B cell (primary cell): ENCODE measurements around the gene LTB4R. TPM values are rescaled to one million over a fixed set of nuclear protein-coding genes. Genes with fewer than 3 reads are reported as not detected.

Experiments
- ATAC-seq: fragments of 200-7000 bp; cut with Tn5 transposase; one replicate; pipeline ENCODE4 v1.10.0; 2021; ENCODE audit warnings: low read depth, mild to moderate bottlenecking, moderate number of reproducible peaks, moderate library complexity
- CTCF ChIA-PET: fragments of 350-600 bp; sonication (Branson Sonifier 250); formaldehyde crosslinking; loops from one replicate; lab custom pipeline; 2021; ENCODE audit warnings: antibody characterized with exemption, inconsistent platforms; lab: Charles Lee
- POLR2A ChIA-PET: fragments of 350-600 bp; sonication (Branson Sonifier 250); formaldehyde crosslinking; loops from one replicate; lab custom pipeline; 2021; ENCODE audit warnings: antibody characterized with exemption; lab: Charles Lee
- DNase-seq: peaks from one replicate; pipeline ENCODE4 v3.0.0; 2013
- H2AFZ ChIP-seq: 2 replicates; pipeline ENCODE4 v1.6.1; 2012; ENCODE audit warnings: mild to moderate bottlenecking, low read depth, low read length; ENCODE audit not compliant: insufficient read depth, poor library complexity, severe bottlenecking
- H3K27ac ChIP-seq, 2 donors: 1 replicate in 1 of 2; 2 replicates in 1 of 2; pipeline ENCODE4 v1.5.1; 2012 to 2013; ENCODE audit warnings: low read length in 2 of 2, mild to moderate bottlenecking in 2 of 2, moderate library complexity in 1 of 2
- H3K27me3 ChIP-seq, 4 experiments: fragments of 200-600 bp in 1 of 4; sonication (generic) in 1 of 4; replicated peaks in 1 of 4; 1 replicate in 2 of 4; 2 replicates in 2 of 4; pipeline versions ENCODE4 v1.6.1 to v1.7.0; 2013 to 2016; ENCODE audit warnings: low read length in 3 of 4, mild to moderate bottlenecking in 2 of 4, mixed read lengths in 1 of 4, moderate library complexity in 1 of 4; ENCODE audit not compliant: insufficient read depth in 4 of 4, control insufficient read depth in 3 of 4; ENCODE audit errors: control extremely low read depth in 1 of 4
- H3K36me3 ChIP-seq, 2 experiments: replicated peaks in 1 of 2; 1 replicate in 1 of 2; 2 replicates in 1 of 2; pipeline versions ENCODE4 v1.6.1 to v1.7.1; 2013; ENCODE audit warnings: low read length in 1 of 2; ENCODE audit not compliant: insufficient read depth in 2 of 2, control insufficient read depth in 1 of 2; ENCODE audit errors: control extremely low read depth in 1 of 2, extremely low read depth in 1 of 2
- H3K4me1 ChIP-seq, 2 donors: fragments of 200-600 bp in 1 of 2; sonication (generic) in 1 of 2; 1 replicate in 1 of 2; 2 replicates in 1 of 2; pipeline versions ENCODE4 v1.5.1 to v1.6.1; 2013 to 2017; ENCODE audit warnings: low read length in 2 of 2; ENCODE audit not compliant: control insufficient read depth in 2 of 2, insufficient read depth in 2 of 2
- H3K4me2 ChIP-seq: replicated peaks from 2 replicates; pipeline ENCODE3; 2012; ENCODE audit warnings: mild to moderate bottlenecking, low read depth, low read length; ENCODE audit not compliant: poor library complexity, severe bottlenecking
- H3K4me3 ChIP-seq, 5 experiments: fragments of 200-600 bp in 1 of 5; sonication (generic) in 1 of 5; 1 replicate in 3 of 5; 2 replicates in 2 of 5; pipeline versions ENCODE4 v1.5.1 to v1.7.0; 2011 to 2016; ENCODE audit warnings: low read length in 4 of 5, mild to moderate bottlenecking in 4 of 5, low read depth in 2 of 5, control low read depth in 1 of 5, moderate library complexity in 1 of 5; ENCODE audit not compliant: insufficient read depth in 1 of 5; ENCODE audit errors: control extremely low read depth in 1 of 5, extremely low read depth in 1 of 5
- H3K79me2 ChIP-seq: fragments of 200-600 bp; sonication (generic); one replicate; pipeline ENCODE4 v1.6.0; 2016; ENCODE audit warnings: low read length; ENCODE audit not compliant: control insufficient read depth, insufficient read depth
- H3K9ac ChIP-seq: fragments of 200-600 bp; sonication (generic); 2 replicates; pipeline ENCODE4 v1.6.1; 2017; ENCODE audit warnings: mild to moderate bottlenecking, low read length, moderate library complexity
- H3K9me3 ChIP-seq, 3 donors: one replicate each; pipeline versions ENCODE4 v1.6.1 to v1.7.1; 2013; ENCODE audit warnings: low read length in 2 of 3; ENCODE audit not compliant: control insufficient read depth in 2 of 3, insufficient read depth in 1 of 3; ENCODE audit errors: control extremely low read depth in 1 of 3
- H4K20me1 ChIP-seq: 2 replicates; pipeline ENCODE4 v1.6.0; 2012; ENCODE audit warnings: mild to moderate bottlenecking, low read length; ENCODE audit not compliant: insufficient read depth, control insufficient read depth, poor library complexity, severe bottlenecking
- H3K27ac Mint-ChIP-seq: one replicate; pipeline ENCODE4 v1.8.0; 2021; ENCODE audit warnings: mixed read lengths
- H3K27me3 Mint-ChIP-seq: one replicate; pipeline ENCODE4 v1.8.0; 2021; ENCODE audit warnings: mixed read lengths
- H3K4me1 Mint-ChIP-seq: one replicate; pipeline ENCODE4 v1.8.0; 2021; ENCODE audit warnings: mixed read lengths
- H3K4me3 Mint-ChIP-seq: one replicate; pipeline ENCODE4 v1.8.0; 2021; ENCODE audit warnings: mixed read lengths
- H3K9me3 Mint-ChIP-seq: one replicate; pipeline ENCODE4 v1.8.0; 2022; ENCODE audit warnings: mixed read lengths; ENCODE audit not compliant: insufficient read depth
- CTCF ChIP-seq: fragments of 200-600 bp; IDR thresholded peaks from one replicate; pipeline ENCODE4 v1.8.0; 2022; ENCODE audit warnings: antibody characterized with exemption, mild to moderate bottlenecking
- EZH2 ChIP-seq: IDR thresholded peaks from 2 replicates; pipeline ENCODE4 v1.6.1; 2012; ENCODE audit warnings: borderline replicate concordance, low read depth, mild to moderate bottlenecking, moderate library complexity, low read length; ENCODE audit not compliant: insufficient read depth, poor library complexity, severe bottlenecking
- WGBS: methylation state at CpG from one replicate; pipeline ENCODE4 v1.1.5; 2013; ENCODE audit warnings: missing lambda C conversion rate; ENCODE audit not compliant: insufficient coverage; 5-methylcytosine and 5-hydroxymethylcytosine counted together
- intact Hi-C: fragments of 100-400 bp; cut with micrococcal nuclease; formaldehyde crosslinking; loops from one replicate; pipeline ENCODE4 v1.10.0; 2022
- polyA plus RNA-seq: library from polyadenylated mRNA; depleted of rRNA; stranded (reverse); fragments of >200 nt; gene quantifications from 2 replicates; pipeline ENCODE4 v1.2.3, GENCODE V29; 2012
- total RNA-seq, 2 donors: library from RNA; stranded (reverse); fragments of 120-200 nt in 1 of 2; gene quantifications; 1 replicate in 1 of 2; 2 replicates in 1 of 2; pipeline versions ENCODE4 v1.2.3 to v1.2.4, GENCODE V29; 2013 to 2022

LTB4R gene
- total and polyA plus RNA-seq, 2 donors (not counting 1 experiment from before 2014, with no cell fraction given), result 8.8 to 19.1 TPM

GRCh38 chr14:24312736-24313507 is 1.6 kb downstream of the LTB4R start:
- H3K27me3 Mint-ChIP-seq, result no peaks in the 10 kb centered on the region
- intact Hi-C loops, result loop anchor here (5.0 kb wide), 1 partner anchor 301 kb away; no protein-coding TSS in a partner anchor
- TF ChIP-seq CTCF (no peak), EZH2 (no peak)

DNA sequence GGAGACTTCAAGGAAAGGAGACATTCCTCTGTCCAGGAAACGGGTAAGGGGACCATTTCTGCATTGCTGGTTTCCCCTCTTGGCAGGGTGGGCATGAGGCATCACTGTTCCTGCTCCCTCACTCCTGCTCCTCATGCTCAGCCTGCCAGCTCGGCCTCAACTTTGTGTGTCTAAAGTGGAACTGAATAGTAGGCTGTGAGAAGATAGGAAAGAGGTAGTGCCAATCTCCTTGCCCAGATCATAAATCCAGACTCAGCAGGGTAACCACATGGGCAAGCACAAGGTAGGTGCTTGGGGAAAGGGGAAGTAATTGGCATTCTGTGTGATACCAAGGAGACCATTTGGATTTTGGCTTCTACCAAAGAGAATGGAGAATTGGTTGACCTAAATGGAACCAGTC is 2.6 kb downstream of the LTB4R start:
- DNase-seq, result no peak
- Histone ChIP-seq H3K4me2 (peak overlapping the region; percentile 24), H3K9ac (no peak overlapping the region), H3K9me3 (no peaks in the 10 kb centered on the region), H2AFZ (no peak overlapping the region), H3K4me1 (peaks cover 38 to 49% of the 10 kb centered on the region in 2 donors), H3K79me2 (no peaks in the 10 kb centered on the region), H4K20me1 (peaks cover 15% of the 10 kb centered on the region), H3K36me3 (peaks cover 0 to 1% of the 10 kb centered on the region in 2 experiments), H3K27me3 (peaks cover 0 to 3% (median 0%) of the 10 kb centered on the region in 4 experiments), H3K4me3 (peak overlapping the region in 1 of 5 experiments; percentile 16), H3K27ac (no peak overlapping the region)
- H3K4me1 Mint-ChIP-seq, result peaks cover 48% of the 10 kb centered on the region
- TF ChIP-seq EZH2 (no peak), CTCF (no peak)
- peak overlapping the region; percentile 54 for H3K27ac Mint-ChIP-seq
- no peaks in the 10 kb centered on the region for H3K9me3 Mint-ChIP-seq
- H3K4me3 Mint-ChIP-seq, result no peak overlapping the region
- intact Hi-C loops, result loop anchor here (5.0 kb wide), 1 partner anchor 302 kb away; no protein-coding TSS in a partner anchor
- 30% methylated on average over 1 of the region's 2 CpGs for WGBS
- CTCF ChIA-PET, result interaction anchor here (1.2 to 9.4 kb wide), 2 partner anchors 20 to 71 kb away, joined by 5 to 112 read pairs; partner anchors contain the start of gene TINF2
- POLR2A ChIA-PET, result interaction anchor here (0.7 kb wide), 2 partner anchors 178 to 234 kb away, joined by 3 to 4 read pairs; partner anchors contain the start of gene PSME1
- no peaks in the 10 kb centered on the region for H3K27me3 Mint-ChIP-seq
- no peak for ATAC-seq

More at GRCh38 chr14:24312736-24313507, 1.6 kb downstream of the LTB4R start:
- Histone ChIP-seq H3K36me3 (peaks cover 0 to 6% of the 10 kb centered on the region in 2 experiments), H3K4me2 (peak overlapping the region; percentile 42), H4K20me1 (peaks cover 25% of the 10 kb centered on the region), H3K27ac (peak overlapping the region in 1 of 2 donors; percentile 2), H3K27me3 (no peaks in the 10 kb centered on the region), H2AFZ (no peak overlapping the region), H3K9ac (no peak overlapping the region), H3K4me3 (no peak overlapping the region), H3K9me3 (no peaks in the 10 kb centered on the region), H3K4me1 (peaks cover 38 to 54% of the 10 kb centered on the region in 2 donors), H3K79me2 (peaks cover 8% of the 10 kb centered on the region)
- Mint-ChIP-seq H3K9me3 (no peaks in the 10 kb centered on the region), H3K4me3 (peak overlapping the region; percentile 84), H3K4me1 (peaks cover 55% of the 10 kb centered on the region), H3K27ac (peak overlapping the region; percentile 91)
- DNase-seq, result no peak
- no peak for ATAC-seq
- ChIA-PET CTCF (interaction anchor here (0.9 to 9.4 kb wide), 7 partner anchors 15 to 124 kb away, joined by 3 to 112 read pairs (median 39); partner anchors contain the start of genes CBLN3, KHNYN, MDP1 and RABGGTA), POLR2A (interaction anchor here (0.7 to 1.3 kb wide), 2 partner anchors 42 to 177 kb away, joined by 3 to 4 read pairs; partner anchors contain the start of genes PSME1 and RABGGTA)
- 29% methylated on average over 9 of the region's 9 CpGs for WGBS
